ENCODE results near the gene GSX2. TPM values are rescaled to one million over a fixed set of nuclear protein-coding genes. Genes with fewer than 3 reads are reported as not detected.

GSX2 gene
- total and polyA plus RNA-seq, 2 of the 13 experiments (the other 11 are each of a cell fraction or from before 2014, with no cell fraction given), result not detected

DNA sequence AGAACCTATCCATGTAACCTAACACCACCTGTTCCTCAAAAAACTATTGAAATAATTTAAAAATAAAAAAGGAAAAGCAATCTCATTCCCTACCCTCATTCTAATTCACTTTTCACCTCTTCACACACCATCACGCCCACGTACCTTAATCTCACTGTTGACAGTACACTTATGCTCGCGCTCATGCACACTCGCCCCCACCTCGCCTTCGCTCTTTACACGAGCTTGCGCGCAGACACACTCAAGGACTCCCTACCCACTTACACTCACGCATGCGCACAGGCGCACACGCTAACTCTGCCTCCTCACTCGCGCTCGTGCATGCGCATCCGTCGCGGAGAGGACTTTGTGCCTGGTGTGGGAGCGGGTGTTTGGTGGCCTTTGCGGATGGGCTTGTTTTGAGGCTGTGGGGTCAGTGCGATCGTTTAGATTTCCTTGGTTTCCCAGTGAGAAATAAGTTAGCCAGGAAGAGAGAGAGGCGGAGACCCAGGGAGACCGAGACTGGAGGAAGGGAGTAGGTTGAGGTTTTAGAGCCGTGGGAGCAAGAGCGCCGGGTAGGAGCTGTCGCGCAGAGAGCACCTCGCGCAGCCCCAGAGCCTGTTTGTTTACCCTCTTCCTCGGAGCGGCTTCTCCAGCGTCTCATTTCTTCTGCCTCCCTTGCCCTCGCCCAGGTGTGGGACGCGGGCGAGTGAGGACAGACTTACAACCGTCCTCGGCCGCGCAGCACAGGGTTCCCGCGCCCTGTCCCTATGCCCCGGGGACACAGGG is 8.1 kb upstream of the GSX2 start (continued):
- TF ChIP-seq ZNF260 (CRISPR knock-in tag; IDR thresholded peaks at IDR 0.05; ENCODE audit: borderline replicate concordance, low read depth), result no peak
- peak; percentile 45; the same call in 1 of the 2 replicates for TF ChIP-seq GATAD1 (CRISPR knock-in tag; IDR thresholded peaks at IDR 0.05)
- no peak for TF ChIP-seq ZSCAN29 (CRISPR knock-in tag; conservative IDR thresholded peaks at IDR 0.05)
- peak; percentile 55; the same call in 1 of the 2 replicates for TF ChIP-seq MEF2D (CRISPR knock-in tag; IDR thresholded peaks at IDR 0.05)
- TF ChIP-seq KDM2A (CRISPR knock-in tag; IDR thresholded peaks at IDR 0.05; ENCODE audit: borderline replicate concordance, low read depth), result peak; percentile 46; the same call in 1 of the 2 replicates
- peak; percentile 64 for TF ChIP-seq DMAP1 (CRISPR knock-in tag; IDR thresholded peaks at IDR 0.05)
- TF ChIP-seq ZNF530 (CRISPR knock-in tag; IDR thresholded peaks at IDR 0.05; ENCODE audit: low read depth), result no peak
- no peak; the same call in 1 of the 2 replicates for TF ChIP-seq ZNF792 (CRISPR knock-in tag; IDR thresholded peaks at IDR 0.05)
- TF ChIP-seq U2AF1 (optimal IDR thresholded peaks at IDR 0.05; ENCODE audit: low read depth, low read length), result no peak
- peak; percentile 24; the same call in 1 of the 2 replicates for TF ChIP-seq TFE3 (CRISPR knock-in tag; IDR thresholded peaks at IDR 0.05)
- no peak; the same call in 1 of the 2 replicates for TF ChIP-seq TARDBP (CRISPR knock-in tag; IDR thresholded peaks at IDR 0.05)
- no peak for TF ChIP-seq ATF7-NPFF (CRISPR knock-in tag; IDR thresholded peaks at IDR 0.05; ENCODE audit: low read depth)
- TF ChIP-seq ZNF510 (CRISPR knock-in tag; IDR thresholded peaks at IDR 0.05; ENCODE audit: low read depth), result no peak
- TF ChIP-seq ZBTB39 (CRISPR knock-in tag; IDR thresholded peaks at IDR 0.05), result no peak; the same call in 1 of the 2 replicates
- peak; percentile 14; the same call in 1 of the 2 replicates for TF ChIP-seq ZBTB25 (CRISPR knock-in tag; IDR thresholded peaks at IDR 0.05)
- TF ChIP-seq, protein P1, sequence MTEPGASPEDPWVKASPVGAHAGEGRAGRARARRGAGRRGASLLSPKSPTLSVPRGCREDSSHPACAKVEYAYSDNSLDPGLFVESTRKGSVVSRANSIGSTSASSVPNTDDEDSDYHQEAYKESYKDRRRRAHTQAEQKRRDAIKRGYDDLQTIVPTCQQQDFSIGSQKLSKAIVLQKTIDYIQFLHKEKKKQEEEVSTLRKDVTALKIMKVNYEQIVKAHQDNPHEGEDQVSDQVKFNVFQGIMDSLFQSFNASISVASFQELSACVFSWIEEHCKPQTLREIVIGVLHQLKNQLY (CRISPR knock-in tag; IDR thresholded peaks at IDR 0.05), result 0 out of 2 replicates have a peak, but pooled peaks have one; percentile 17
- peak; percentile 13 for TF ChIP-seq ZNF18 (CRISPR knock-in tag; IDR thresholded peaks at IDR 0.05; ENCODE audit: insufficient replicate concordance)
- TF ChIP-seq DRAP1 (CRISPR knock-in tag; IDR thresholded peaks at IDR 0.05), result peak; percentile 57; the same call in 1 of the 2 replicates
- TF ChIP-seq NCOA2 (CRISPR knock-in tag; IDR thresholded peaks at IDR 0.05), result no peak
- TF ChIP-seq, protein P2, sequence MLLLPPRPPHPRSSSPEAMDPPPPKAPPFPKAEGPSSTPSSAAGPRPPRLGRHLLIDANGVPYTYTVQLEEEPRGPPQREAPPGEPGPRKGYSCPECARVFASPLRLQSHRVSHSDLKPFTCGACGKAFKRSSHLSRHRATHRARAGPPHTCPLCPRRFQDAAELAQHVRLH (CRISPR knock-in tag; IDR thresholded peaks at IDR 0.05; ENCODE audit: borderline replicate concordance, low read depth), result peak; percentile 64
- peak; percentile 56; the same call in 1 of the 2 replicates for TF ChIP-seq MIER3 (CRISPR knock-in tag; IDR thresholded peaks at IDR 0.05; ENCODE audit: borderline replicate concordance)

All from HepG2 (cell line).